Measurements from ENCODE around the gene TBC1D22A.

Gene TBC1D22A

GRCh38 chr22:47060718-47061117 is 298.3 kb downstream of the TBC1D22A start:
- DNase-seq (ENCODE audit: low spot score): no peak

GRCh38 chr22:47061226-47061625 is 298.8 kb downstream of the TBC1D22A start:
- no peak for DNase-seq (ENCODE audit: low spot score)

GRCh38 chr22:47062126-47062525 is 299.7 kb downstream of the TBC1D22A start:
- no peak for DNase-seq (ENCODE audit: low spot score)

- DNase-seq (ENCODE audit: low spot score): no peak
Observed at GRCh38 chr22:47063071-47063509, 300.6 kb downstream of the TBC1D22A start.

- no peak for DNase-seq (ENCODE audit: low spot score)
Observed at GRCh38 chr22:47063606-47064005, 301.2 kb downstream of the TBC1D22A start.

- DNase-seq (ENCODE audit: low spot score): no peak
Observed at GRCh38 chr22:47064016-47064415, 301.6 kb downstream of the TBC1D22A start.

GRCh38 chr22:47064416-47064815 is 302.0 kb downstream of the TBC1D22A start:
- DNase-seq (ENCODE audit: low spot score): no peak

- DNase-seq (ENCODE audit: low spot score): no peak
Observed at GRCh38 chr22:47065756-47066615, 303.5 kb downstream of the TBC1D22A start.

- DNase-seq (ENCODE audit: low spot score): no peak
Observed at GRCh38 chr22:47066616-47066905, 304.1 kb downstream of the TBC1D22A start.

GRCh38 chr22:47067321-47067890 is 305.0 kb downstream of the TBC1D22A start:
- DNase-seq (ENCODE audit: low spot score): no peak

- DNase-seq (ENCODE audit: low spot score): no peak
Observed at GRCh38 chr22:47067911-47068625, 305.6 kb downstream of the TBC1D22A start.

- no peak for DNase-seq (ENCODE audit: low spot score)
Observed at GRCh38 chr22:47068626-47068996, 306.2 kb downstream of the TBC1D22A start.

GRCh38 chr22:47069270-47069669 is 306.8 kb downstream of the TBC1D22A start:
- no peak for DNase-seq (ENCODE audit: low spot score)

- DNase-seq (ENCODE audit: low spot score): no peak
Observed at GRCh38 chr22:47071078-47071806, 308.8 kb downstream of the TBC1D22A start.

- DNase-seq (ENCODE audit: low spot score): no peak
Observed at GRCh38 chr22:47071807-47072641, 309.6 kb downstream of the TBC1D22A start.

GRCh38 chr22:47072642-47072967 is 310.2 kb downstream of the TBC1D22A start:
- DNase-seq (ENCODE audit: low spot score): no peak

- no peak for DNase-seq (ENCODE audit: low spot score)
Observed at GRCh38 chr22:47073075-47073474, 310.6 kb downstream of the TBC1D22A start.

GRCh38 chr22:47074105-47074504 is 311.7 kb downstream of the TBC1D22A start:
- DNase-seq (ENCODE audit: low spot score): no peak

- no peak for DNase-seq (ENCODE audit: low spot score)
Observed at GRCh38 chr22:47075568-47075967, 313.1 kb downstream of the TBC1D22A start.

- no peak for DNase-seq (ENCODE audit: low spot score)
Observed at GRCh38 chr22:47076758-47077157, 314.3 kb downstream of the TBC1D22A start.

GRCh38 chr22:47080100-47080499 is 317.6 kb downstream of the TBC1D22A start:
- no peak for DNase-seq (ENCODE audit: low spot score)

GRCh38 chr22:47082505-47082904 is 320.1 kb downstream of the TBC1D22A start:
- no peak for DNase-seq (ENCODE audit: low spot score)
